ENCODE measurements around the gene SORBS1.

SORBS1 gene

DNA sequence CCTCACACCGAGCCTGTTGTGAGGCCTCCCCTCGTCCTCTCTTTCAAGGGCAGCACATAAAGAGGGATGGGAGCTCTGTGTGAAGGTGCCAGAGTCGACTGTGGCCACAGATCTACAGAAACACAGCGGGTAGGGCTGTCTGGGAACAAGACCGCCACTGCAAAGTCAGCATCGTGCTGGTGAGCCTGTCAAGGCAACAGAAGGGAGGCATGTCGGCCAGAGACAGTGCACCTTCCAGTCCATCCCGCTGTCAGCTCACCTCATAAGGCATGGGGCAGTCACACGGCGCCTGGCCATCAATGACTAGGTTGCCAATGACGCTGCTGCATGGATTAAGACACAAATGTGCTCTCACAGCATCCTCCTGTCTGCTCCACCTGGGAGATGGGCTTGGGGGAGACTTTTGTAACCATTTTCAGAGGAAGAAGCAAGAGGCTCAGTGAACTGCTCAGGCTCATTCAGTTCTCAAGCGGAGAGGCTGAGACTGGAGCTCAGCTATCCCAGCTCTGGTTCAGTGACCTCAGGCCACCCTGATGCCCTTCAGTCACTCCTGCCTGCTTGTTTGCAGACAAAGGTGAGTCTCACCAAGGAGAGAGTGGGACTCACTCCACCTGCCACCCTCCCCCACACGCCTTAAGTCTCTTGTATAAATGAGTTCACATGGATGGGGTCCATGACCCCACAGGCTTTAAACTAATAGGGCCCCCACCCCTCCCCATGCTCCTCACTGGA is 125.5 kb downstream of the SORBS1 start:
- DNase-seq (ENCODE audit: low read depth) = no peak

- no peak for DNase-seq (ENCODE audit: low read depth)
Measured at GRCh38 chr10:95434583-95434982, 126.6 kb downstream of the SORBS1 start.

DNA sequence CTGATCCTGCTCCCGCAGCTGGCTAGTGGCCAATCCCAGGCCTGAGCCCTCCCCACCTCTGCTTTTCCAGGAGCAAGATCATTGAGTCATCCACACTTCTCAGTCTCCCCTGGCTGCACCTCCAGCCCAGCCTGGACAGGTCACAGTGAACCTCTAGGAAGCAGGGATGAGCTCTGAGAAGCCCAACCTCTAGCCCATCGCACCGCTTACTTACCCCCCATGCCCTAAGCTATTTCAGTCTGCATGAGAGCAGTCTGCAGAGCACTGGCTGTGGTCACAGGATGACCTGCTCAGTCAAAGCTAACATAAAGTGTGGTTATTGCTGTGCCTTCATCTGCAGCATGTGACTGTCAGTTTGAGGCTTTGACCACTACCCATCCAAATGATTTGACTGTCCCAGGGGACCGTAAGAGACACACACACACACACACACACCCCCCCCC is 129.2 kb downstream of the SORBS1 start:
- no peak for DNase-seq (ENCODE audit: low read depth)

GRCh38 chr10:95430231-95430951 is 130.8 kb downstream of the SORBS1 start:
- no peak for DNase-seq (ENCODE audit: low read depth)

DNA sequence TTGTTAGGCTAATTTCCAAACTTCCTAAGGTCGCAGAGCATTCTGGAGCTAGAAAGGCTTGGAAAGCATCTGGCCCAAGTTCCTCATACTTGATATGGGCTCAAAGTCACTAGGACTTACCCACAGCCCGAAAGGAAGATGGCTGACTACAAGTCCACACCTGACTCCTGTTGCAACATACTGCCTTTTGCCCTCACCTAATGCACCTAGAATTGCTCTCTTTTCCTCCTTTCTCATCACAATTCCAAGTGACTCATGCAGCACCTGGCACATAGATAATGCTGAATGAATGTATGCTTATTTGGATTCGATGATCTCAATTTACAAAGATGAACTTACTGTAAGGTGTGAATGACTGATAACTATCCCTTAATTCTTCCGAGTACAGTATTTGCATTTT is 131.5 kb downstream of the SORBS1 start:
- DNase-seq (ENCODE audit: low read depth) = no peak

DNA sequence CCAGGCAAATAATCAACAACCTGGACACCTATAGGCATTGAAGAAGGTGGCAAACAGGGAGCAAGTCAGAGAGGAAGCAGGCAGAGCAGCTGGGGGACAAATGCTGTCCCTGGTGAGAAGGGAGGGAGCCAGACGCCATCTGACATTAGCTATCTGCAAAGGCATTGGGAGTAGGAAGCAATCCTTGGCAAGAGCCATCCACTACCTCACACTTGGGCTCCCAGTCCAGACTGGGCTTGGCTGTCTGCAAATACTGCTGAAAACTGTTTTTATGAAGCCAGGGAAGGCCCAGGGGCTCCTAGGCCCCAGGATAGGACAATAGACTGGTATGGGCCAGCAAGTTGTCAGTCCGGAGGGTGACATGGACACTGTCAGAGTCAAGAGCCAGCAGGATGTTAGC is 132.5 kb downstream of the SORBS1 start:
- no peak for DNase-seq (ENCODE audit: low read depth)

GRCh38 chr10:95426482-95426881 is 134.7 kb downstream of the SORBS1 start:
- no peak for DNase-seq (ENCODE audit: low read depth)

DNA sequence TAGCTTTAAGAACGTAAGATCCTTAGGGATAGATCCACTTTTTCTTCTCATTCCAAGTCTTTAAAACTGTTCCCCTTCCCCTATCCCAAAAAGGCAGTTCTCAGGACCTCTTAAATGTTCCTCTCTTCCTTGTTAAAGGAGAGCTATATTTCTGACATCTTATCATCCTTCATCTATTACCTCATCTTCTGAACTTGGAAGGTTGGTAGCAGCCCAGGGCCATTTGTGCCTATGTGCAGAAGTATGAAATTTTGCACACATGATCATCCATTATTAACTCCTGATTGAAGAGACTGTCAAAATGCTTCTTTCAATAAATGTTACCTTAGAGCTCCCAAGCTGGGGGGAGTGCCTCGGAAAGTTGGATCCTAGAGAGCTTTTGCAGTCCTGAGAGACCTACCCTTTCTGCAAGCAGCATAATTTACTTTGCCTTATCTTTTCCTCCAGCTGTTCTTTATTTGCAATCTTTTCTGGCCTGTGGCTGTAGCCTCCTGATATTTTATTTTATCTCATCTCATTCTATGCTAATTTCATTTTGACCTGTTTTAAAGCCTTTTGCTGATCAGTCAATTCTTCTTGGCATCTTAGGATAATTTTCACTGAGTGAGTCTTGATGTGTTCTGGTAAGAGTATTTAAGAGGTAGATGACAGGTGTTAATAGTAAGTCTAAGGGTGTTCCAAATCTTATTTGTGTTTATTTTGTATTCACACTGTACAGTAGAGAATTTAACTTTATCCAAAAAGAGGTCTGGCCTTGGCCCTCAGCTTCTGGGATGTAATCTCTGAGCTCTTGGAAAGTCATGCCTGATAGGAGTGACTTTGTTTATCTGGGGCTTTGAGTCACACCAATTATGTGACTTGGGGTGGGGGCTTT is 135.3 kb downstream of the SORBS1 start:
- no peak for DNase-seq (ENCODE audit: low read depth)

DNA sequence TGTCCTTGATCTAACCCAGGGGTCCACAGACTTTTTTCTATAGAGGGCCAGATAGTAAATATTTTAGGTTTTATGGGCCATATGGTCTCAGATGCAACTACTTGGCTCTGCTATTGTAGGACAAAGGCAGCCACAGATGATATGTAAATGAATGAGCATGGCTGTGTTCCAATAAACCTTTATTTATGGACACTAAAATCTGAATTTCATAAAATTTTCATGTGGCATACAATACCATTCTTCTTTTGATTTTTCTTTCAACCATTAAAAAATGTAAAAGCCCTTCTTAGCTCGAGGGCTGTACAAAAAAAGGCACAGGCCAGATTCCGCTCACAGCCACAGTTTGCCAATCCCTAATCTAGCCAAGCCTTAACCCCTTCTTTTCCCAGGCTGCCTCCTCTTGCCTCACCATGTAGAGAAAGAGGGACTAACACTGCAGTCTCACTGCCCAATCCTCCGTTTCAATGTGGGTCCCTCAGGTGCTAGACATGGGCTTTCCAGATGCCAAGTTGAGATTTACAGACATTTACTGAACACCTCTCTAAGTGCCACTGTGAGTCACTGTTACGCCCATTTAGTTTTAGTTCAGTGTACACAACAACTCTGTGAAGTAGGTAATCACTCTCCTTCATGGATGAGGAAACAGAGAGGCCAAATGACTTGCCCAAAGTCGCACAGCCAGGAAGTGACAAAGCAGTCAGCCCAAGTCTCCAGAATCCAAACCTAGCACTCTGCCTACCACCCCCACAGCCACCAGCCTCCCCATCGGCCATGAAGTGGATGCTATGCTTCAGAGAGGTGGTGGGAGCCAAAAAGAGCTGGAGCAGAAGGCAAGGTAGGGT is 137.8 kb downstream of the SORBS1 start:
- DNase-seq (ENCODE audit: low read depth) = no peak

DNA sequence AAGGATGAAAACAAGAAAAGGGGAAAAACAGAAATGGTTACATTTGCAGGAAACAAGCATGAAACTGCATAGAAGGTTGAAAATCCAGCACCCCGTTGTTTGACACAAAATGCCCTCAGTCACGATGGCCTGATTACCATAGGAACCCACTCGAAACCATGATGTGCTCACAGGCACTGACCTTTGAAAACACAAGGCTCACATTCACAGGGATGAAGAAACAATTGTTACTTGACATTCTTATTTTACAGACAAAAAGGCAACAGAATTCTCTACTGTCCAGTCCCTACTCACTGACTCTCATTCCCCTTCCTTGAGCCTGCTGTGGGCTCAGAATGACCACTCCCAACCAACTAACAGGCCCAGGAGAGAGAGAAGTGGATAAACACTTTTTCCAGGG is 138.9 kb downstream of the SORBS1 start:
- DNase-seq (ENCODE audit: low read depth) = no peak

- no peak for DNase-seq (ENCODE audit: low read depth)
Measured at GRCh38 chr10:95421782-95422181, 139.4 kb downstream of the SORBS1 start.

GRCh38 chr10:95419399-95419798 is 141.8 kb downstream of the SORBS1 start:
- no peak for DNase-seq (ENCODE audit: low read depth)

- DNase-seq (ENCODE audit: low read depth) = no peak
Measured at GRCh38 chr10:95416973-95417372, 144.2 kb downstream of the SORBS1 start.

- no peak for DNase-seq (ENCODE audit: low read depth)
Measured at GRCh38 chr10:95416270-95416669, 144.9 kb downstream of the SORBS1 start.

DNA sequence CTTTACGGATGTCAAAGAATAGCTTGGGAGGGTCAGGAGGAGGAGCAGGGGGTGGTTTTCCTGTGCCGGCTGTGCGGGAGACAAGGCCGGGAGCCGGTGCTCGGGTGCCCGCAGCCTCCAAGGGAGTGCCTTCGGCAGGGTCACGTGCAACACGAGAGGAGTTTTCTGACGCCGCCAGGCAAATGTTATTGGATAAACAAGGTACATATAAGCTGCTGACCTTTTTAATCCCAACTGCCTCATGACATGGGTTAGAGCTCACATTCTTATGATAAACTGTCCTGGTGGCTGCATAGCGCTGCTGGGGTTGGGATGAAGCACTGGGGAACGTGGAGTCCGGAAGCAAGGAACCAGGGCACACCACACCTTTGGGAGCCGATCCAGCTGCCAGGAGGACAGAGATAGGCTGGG is 145.5 kb downstream of the SORBS1 start:
- DNase-seq (ENCODE audit: low read depth) = no peak

DNA sequence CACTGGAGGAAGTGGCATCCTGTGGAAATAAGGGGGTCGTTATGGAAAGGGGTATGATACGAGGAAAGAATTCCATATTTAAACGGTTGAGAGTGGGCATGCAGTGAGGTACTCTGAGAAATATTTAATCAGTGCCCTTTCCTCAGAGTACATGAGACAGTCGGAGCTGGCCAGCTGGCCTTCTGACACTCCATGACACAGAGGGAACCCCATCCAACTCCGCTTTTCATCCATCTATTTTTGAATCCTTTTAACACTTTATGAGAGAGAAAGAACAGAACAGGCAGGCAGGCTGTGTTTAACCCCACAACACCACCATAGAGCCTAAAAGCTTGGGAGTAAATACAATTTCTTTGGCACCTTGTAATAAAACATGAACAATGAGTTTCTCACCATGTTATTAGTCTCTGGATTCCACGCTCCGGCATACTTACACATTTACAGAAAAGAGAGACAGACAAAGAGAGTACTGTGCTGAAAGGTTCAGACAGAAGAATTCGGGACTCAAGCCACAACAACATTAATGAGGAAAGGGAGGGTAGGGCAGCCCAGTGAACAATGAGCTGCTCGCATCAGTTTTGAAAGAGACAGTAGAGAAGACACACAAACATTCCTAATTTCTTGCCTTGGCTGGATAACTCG is 146.2 kb downstream of the SORBS1 start:
- DNase-seq (ENCODE audit: low read depth) = no peak

- DNase-seq (ENCODE audit: low read depth) = no peak
Measured at GRCh38 chr10:95414016-95414830, 146.9 kb downstream of the SORBS1 start.

DNA sequence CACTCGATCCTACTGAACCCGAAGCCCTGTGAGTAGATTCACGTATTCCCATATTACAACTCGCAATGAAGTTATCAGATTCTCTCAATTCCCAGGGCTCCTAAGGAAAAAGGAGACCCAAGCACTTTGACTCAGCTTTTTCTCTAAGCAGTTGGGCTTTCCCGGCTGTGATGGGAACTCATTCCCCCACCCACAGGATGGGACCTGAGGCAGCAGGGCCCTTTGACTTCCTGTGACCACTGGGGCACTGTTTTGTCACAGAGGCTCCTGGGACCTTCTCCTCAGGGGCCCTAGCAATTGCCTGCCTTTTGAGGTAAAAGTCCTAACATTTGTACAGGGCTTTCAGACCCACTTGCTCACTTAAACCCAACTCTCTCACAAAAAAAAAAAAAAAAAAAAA is 147.6 kb downstream of the SORBS1 start:
- DNase-seq (ENCODE audit: low read depth) = no peak

GRCh38 chr10:95411635-95412034 is 149.5 kb downstream of the SORBS1 start:
- no peak for DNase-seq (ENCODE audit: low read depth)
